HepG2 (cell line): ENCODE results near the gene NMU. TPM values are rescaled to one million over a fixed set of nuclear protein-coding genes. Genes with fewer than 3 reads are reported as not detected.
A peak's percentile ranks its signal among the peaks of the same experiment; 100 is the strongest.

Experiments used
- AGO2 ChIP-seq: fragments of 200-400 bp; formaldehyde crosslinking; optimal IDR thresholded peaks from 2 replicates; pipeline ENCODE3; 2017; ENCODE audit warnings: mild to moderate bottlenecking, low read depth, low read length, moderate library complexity
- AHR ChIP-seq: IDR thresholded peaks from 2 replicates; pipeline ENCODE4 v1.6.1; 2018; ENCODE audit warnings: missing genetic modification reagents, missing compliant biosample characterization
- ATF7-NPFF ChIP-seq: sonication (generic); formaldehyde crosslinking; IDR thresholded peaks from 2 replicates; pipeline ENCODE4 v1.8.1; 2023; ENCODE audit warnings: mild to moderate bottlenecking, low read depth, missing genetic modification reagents, moderate library complexity
- CHCHD3 ChIP-seq: sonication (generic); formaldehyde crosslinking; IDR thresholded peaks from 2 replicates; pipeline ENCODE4 v1.8.0; 2022; ENCODE audit warnings: mild to moderate bottlenecking, missing genetic modification reagents, moderate library complexity
- ELF4 ChIP-seq: sonication (generic); formaldehyde crosslinking; IDR thresholded peaks from 2 replicates; pipeline ENCODE4 v1.5.0; 2020; ENCODE audit warnings: missing genetic modification reagents, mild to moderate bottlenecking, moderate library complexity, borderline replicate concordance
- EP300 ChIP-seq, 3 experiments: sonication (generic) in 1 of 3; formaldehyde crosslinking in 1 of 3; IDR thresholded peaks; 2 replicates each; pipeline versions ENCODE4 v1.5.1 to v1.6.1; 2011 to 2020; ENCODE audit warnings: low read depth in 2 of 3, low read length in 2 of 3, borderline replicate concordance in 1 of 3, improper control_type of control experiment in 1 of 3, mild to moderate bottlenecking in 1 of 3, missing genetic modification reagents in 1 of 3, moderate library complexity in 1 of 3
- NAIF1 ChIP-seq: sonication (generic); formaldehyde crosslinking; IDR thresholded peaks from 2 replicates; pipeline ENCODE4 v1.5.0; 2020; ENCODE audit warnings: mild to moderate bottlenecking, missing genetic modification reagents, borderline replicate concordance
- NR3C1 ChIP-seq: sonication (generic); formaldehyde crosslinking; IDR thresholded peaks from 2 replicates; pipeline ENCODE4 v1.4.0; 2020; ENCODE audit warnings: missing genetic modification reagents
- PHB2 ChIP-seq: fragments of 450-650 bp; IDR thresholded peaks from 2 replicates; pipeline ENCODE4 v1.6.1; 2018; ENCODE audit not compliant: partially characterized antibody
- PRMT3 ChIP-seq: sonication (generic); formaldehyde crosslinking; IDR thresholded peaks from 2 replicates; pipeline ENCODE4 v1.8.1; 2022; ENCODE audit warnings: low read depth, mild to moderate bottlenecking, moderate library complexity, missing genetic modification reagents, borderline replicate concordance
- RARG ChIP-seq: sonication (generic); formaldehyde crosslinking; IDR thresholded peaks from 2 replicates; pipeline ENCODE4 v1.4.0; 2020; ENCODE audit warnings: low read depth, mild to moderate bottlenecking, missing genetic modification reagents
- SCMH1 ChIP-seq: sonication (generic); formaldehyde crosslinking; IDR thresholded peaks from 2 replicates; pipeline ENCODE4 v1.9.0; 2021; ENCODE audit warnings: missing genetic modification reagents, mild to moderate bottlenecking, borderline replicate concordance
- SMC3 ChIP-seq: IDR thresholded peaks from 2 replicates; pipeline ENCODE4 v1.6.1; 2011; ENCODE audit warnings: low read length, improper control_type of control experiment
- SP5 ChIP-seq: IDR thresholded peaks from 2 replicates; pipeline ENCODE4 v1.6.1; 2016; ENCODE audit warnings: low read depth, borderline replicate concordance
- ZBTB21 ChIP-seq: sonication (generic); formaldehyde crosslinking; IDR thresholded peaks from 2 replicates; pipeline ENCODE4 v1.4.0; 2020; ENCODE audit warnings: missing genetic modification reagents
- ZKSCAN1 ChIP-seq: fragments of 150-350 bp; IDR thresholded peaks from 2 replicates; pipeline ENCODE4 v1.6.1; 2014; ENCODE audit warnings: low read length
- ZNF468 ChIP-seq: sonication (generic); formaldehyde crosslinking; IDR thresholded peaks from 2 replicates; pipeline ENCODE4 v1.8.0; 2022; ENCODE audit warnings: mild to moderate bottlenecking, moderate library complexity, missing genetic modification reagents
- ZNF678 ChIP-seq: sonication (generic); formaldehyde crosslinking; IDR thresholded peaks from 2 replicates; pipeline ENCODE4 v1.4.0; 2020; ENCODE audit warnings: mild to moderate bottlenecking, missing genetic modification reagents
- ZNF780A ChIP-seq: sonication (generic); formaldehyde crosslinking; IDR thresholded peaks from 2 replicates; pipeline ENCODE4 v1.8.0; 2022; ENCODE audit warnings: mild to moderate bottlenecking, missing genetic modification reagents, moderate library complexity
- polyA plus RNA-seq, 8 experiments: library from polyadenylated mRNA; depleted of rRNA in 3 of 8; stranded (reverse) in 7 of 8; unstranded in 1 of 8; fragments of >200 nt; fragmentation: Illumina TruSeq in 4 of 8; extraction: Trizol in 4 of 8; gene quantifications; 2 replicates each; pipeline versions ENCODE4 v1.2.1 to v1.2.3, GENCODE V29; 2011 to 2016; ENCODE audit warnings: low read depth in 4 of 8, missing spikeins in 1 of 8, mixed read lengths in 1 of 8; ENCODE audit not compliant: insufficient read depth in 1 of 8
- total RNA-seq, 5 experiments: library from RNA; depleted of rRNA; stranded (reverse); fragments of >200 nt; fragmentation: Illumina TruSeq; extraction: Trizol; gene quantifications; 2 replicates each; pipeline ENCODE4 v1.2.3, GENCODE V29; 2016; ENCODE audit warnings: low read depth in 1 of 5
- TF ChIP-seq, protein P1 (sequence below): sonication (generic); formaldehyde crosslinking; conservative IDR thresholded peaks from 2 replicates; pipeline ENCODE4 v1.4.0; 2020; ENCODE audit warnings: mild to moderate bottlenecking, missing genetic modification reagents, moderate library complexity
- TF ChIP-seq, protein P2 (sequence below): sonication (generic); formaldehyde crosslinking; IDR thresholded peaks from 2 replicates; pipeline ENCODE4 v1.4.0; 2020; ENCODE audit warnings: missing genetic modification reagents
- TF ChIP-seq, protein P3 (sequence below): sonication (generic); formaldehyde crosslinking; IDR thresholded peaks from 2 replicates; pipeline ENCODE4 v1.9.0; 2021; ENCODE audit warnings: missing genetic modification reagents, mild to moderate bottlenecking, borderline replicate concordance
- TF ChIP-seq, protein P4 (sequence below): sonication (generic); formaldehyde crosslinking; IDR thresholded peaks from 2 replicates; pipeline ENCODE4 v1.5.0; 2020; ENCODE audit warnings: missing genetic modification reagents

The NMU gene
- total and polyA plus RNA-seq, 2 of the 13 experiments (the other 11 are each of a cell fraction or from before 2014, with no cell fraction given): not detected

DNA sequence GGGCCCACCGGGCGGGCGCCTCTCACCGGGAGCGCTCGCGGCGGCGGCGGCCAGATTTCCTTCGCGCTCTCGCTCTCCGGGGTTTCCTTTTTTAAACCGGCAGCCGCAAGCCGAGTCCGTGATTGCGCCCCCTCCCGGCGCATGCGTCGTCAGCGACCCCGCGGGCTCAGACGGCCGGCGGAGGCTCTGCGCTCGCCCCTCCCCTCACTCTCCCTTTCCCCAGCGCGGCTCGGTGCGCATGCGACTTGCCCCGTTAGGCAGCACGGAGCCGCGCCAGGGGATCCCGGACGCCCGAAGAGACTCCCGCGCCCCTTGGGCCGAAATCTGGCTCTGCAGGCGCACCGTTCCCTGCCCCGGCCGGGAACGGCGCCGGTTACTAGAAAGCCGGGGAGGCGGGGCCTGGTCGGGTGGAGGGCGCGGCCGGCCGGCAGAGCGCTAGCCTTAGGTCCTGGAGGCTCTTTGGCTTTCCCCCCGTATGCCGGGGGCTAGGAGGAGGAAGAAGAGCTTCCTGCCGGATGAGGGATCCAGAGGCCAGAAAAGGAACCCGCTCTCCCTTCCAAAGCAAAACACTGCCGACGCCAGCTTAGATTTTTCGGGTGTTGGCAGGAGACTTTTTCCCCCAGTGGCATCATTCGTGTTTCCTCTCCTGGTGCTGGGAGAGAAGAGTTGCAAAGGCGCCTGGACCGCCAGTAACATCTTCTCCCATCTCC, 89.2 kb downstream of the NMU start, which contains the start of gene CLOCK (continued):
- TF ChIP-seq, protein P1, sequence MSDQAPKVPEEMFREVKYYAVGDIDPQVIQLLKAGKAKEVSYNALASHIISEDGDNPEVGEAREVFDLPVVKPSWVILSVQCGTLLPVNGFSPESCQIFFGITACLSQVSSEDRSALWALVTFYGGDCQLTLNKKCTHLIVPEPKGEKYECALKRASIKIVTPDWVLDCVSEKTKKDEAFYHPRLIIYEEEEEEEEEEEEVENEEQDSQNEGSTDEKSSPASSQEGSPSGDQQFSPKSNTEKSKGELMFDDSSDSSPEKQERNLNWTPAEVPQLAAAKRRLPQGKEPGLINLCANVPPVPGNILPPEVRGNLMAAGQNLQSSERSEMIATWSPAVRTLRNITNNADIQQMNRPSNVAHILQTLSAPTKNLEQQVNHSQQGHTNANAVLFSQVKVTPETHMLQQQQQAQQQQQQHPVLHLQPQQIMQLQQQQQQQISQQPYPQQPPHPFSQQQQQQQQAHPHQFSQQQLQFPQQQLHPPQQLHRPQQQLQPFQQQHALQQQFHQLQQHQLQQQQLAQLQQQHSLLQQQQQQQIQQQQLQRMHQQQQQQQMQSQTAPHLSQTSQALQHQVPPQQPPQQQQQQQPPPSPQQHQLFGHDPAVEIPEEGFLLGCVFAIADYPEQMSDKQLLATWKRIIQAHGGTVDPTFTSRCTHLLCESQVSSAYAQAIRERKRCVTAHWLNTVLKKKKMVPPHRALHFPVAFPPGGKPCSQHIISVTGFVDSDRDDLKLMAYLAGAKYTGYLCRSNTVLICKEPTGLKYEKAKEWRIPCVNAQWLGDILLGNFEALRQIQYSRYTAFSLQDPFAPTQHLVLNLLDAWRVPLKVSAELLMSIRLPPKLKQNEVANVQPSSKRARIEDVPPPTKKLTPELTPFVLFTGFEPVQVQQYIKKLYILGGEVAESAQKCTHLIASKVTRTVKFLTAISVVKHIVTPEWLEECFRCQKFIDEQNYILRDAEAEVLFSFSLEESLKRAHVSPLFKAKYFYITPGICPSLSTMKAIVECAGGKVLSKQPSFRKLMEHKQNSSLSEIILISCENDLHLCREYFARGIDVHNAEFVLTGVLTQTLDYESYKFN (CRISPR knock-in tag): 0 out of 2 replicates have a peak, but pooled peaks have one; percentile 43
- TF ChIP-seq AGO2 (peak; percentile 60), ELF4 (CRISPR knock-in tag) (no peak), SP5 (CRISPR knock-in tag) (no peak), NR3C1 (CRISPR knock-in tag) (no peak), CHCHD3 (CRISPR knock-in tag) (no peak), ZBTB21 (no peak), ATF7-NPFF (CRISPR knock-in tag) (peak; percentile 50; the same call in 1 of the 2 replicates), PHB2 (no peak), NAIF1 (no peak), AHR (CRISPR knock-in tag) (no peak; the same call in 1 of the 2 replicates), ZKSCAN1 (no peak), EP300 (IDR thresholded peaks at IDR 0.05; ENCODE audit: low read depth in 2 of 2, low read length in 2 of 2) (no peak), EP300 (CRISPR knock-in tag; IDR thresholded peaks at IDR 0.05; ENCODE audit: borderline replicate concordance) (peak; percentile 27; the same call in 1 of the 2 replicates), PRMT3 (CRISPR knock-in tag) (no peak), ZNF780A (CRISPR knock-in tag) (no peak), ZNF678 (CRISPR knock-in tag) (no peak), SCMH1 (CRISPR knock-in tag) (no peak), ZNF468 (CRISPR knock-in tag) (no peak), RARG (0 out of 2 replicates have a peak, but pooled peaks have one; percentile 74), SMC3 (no peak)
- TF ChIP-seq, protein P2, sequence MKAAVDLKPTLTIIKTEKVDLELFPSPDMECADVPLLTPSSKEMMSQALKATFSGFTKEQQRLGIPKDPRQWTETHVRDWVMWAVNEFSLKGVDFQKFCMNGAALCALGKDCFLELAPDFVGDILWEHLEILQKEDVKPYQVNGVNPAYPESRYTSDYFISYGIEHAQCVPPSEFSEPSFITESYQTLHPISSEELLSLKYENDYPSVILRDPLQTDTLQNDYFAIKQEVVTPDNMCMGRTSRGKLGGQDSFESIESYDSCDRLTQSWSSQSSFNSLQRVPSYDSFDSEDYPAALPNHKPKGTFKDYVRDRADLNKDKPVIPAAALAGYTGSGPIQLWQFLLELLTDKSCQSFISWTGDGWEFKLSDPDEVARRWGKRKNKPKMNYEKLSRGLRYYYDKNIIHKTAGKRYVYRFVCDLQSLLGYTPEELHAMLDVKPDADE (CRISPR knock-in tag): no peak
- TF ChIP-seq, protein P3, sequence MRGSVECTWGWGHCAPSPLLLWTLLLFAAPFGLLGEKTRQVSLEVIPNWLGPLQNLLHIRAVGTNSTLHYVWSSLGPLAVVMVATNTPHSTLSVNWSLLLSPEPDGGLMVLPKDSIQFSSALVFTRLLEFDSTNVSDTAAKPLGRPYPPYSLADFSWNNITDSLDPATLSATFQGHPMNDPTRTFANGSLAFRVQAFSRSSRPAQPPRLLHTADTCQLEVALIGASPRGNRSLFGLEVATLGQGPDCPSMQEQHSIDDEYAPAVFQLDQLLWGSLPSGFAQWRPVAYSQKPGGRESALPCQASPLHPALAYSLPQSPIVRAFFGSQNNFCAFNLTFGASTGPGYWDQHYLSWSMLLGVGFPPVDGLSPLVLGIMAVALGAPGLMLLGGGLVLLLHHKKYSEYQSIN: no peak
- TF ChIP-seq, protein P4, sequence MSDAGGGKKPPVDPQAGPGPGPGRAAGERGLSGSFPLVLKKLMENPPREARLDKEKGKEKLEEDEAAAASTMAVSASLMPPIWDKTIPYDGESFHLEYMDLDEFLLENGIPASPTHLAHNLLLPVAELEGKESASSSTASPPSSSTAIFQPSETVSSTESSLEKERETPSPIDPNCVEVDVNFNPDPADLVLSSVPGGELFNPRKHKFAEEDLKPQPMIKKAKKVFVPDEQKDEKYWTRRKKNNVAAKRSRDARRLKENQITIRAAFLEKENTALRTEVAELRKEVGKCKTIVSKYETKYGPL (CRISPR knock-in tag): no peak
